HepG2 (cell line): ENCODE results near the gene CPA2. TPM values are rescaled to one million over a fixed set of nuclear protein-coding genes. Genes with fewer than 3 reads are reported as not detected.
A peak's percentile ranks its signal among the peaks of the same experiment; 100 is the strongest.

Experiments used
- ATAC-seq: fragments of 200-7000 bp; cut with Tn5 transposase; 3 replicates; pipeline ENCODE4 v1.9.1; 2020; ENCODE audit warnings: mild to moderate bottlenecking, moderate library complexity
- BruUV-seq: library from RNA; stranded (reverse); fragments of 400-500 nt; replicated peaks from 2 replicates; lab custom pipeline; 2021; lab: Mats Ljungman, UMichigan
- CTCF ChIA-PET: fragments of 300-600 bp; formaldehyde crosslinking; extraction: SDS; loops from one replicate; lab custom pipeline; 2021; ENCODE audit warnings: low total read pairs, inconsistent platforms, low intra/inter-chr PET ratio; lab: Yijun Ruan, JAX
- POLR2A ChIA-PET: fragments of 350-600 bp; sonication (Branson Sonifier 250); formaldehyde crosslinking; loops from one replicate; lab custom pipeline; 2020; ENCODE audit warnings: antibody characterized with exemption, inconsistent platforms; lab: Yijun Ruan, JAX
- DNase-seq: peaks from one replicate; pipeline ENCODE4 v3.0.0-alpha.2; 2015; ENCODE audit warnings: low spot score
- FAIRE-seq: peaks from 3 replicates; lab custom pipeline; 2011; peaks lifted over from hg19 to GRCh38; lab: Jason Lieb, UNC
- H2AFZ ChIP-seq: one replicate; pipeline ENCODE4 v1.6.1; 2011; ENCODE audit warnings: low read length, inconsistent platforms
- H3K27ac ChIP-seq: fragments of 300-600 bp; 3 replicates; pipeline ENCODE4 v1.8.0; 2011; ENCODE audit warnings: mixed run types, mild to moderate bottlenecking, mixed read lengths, low read length, inconsistent platforms; ENCODE audit not compliant: insufficient read depth; ENCODE audit errors: extremely low read length
- H3K27me3 ChIP-seq, 2 experiments: fragments of 200-600 bp in 1 of 2; 2 replicates in 1 of 2; 3 replicates in 1 of 2; pipeline versions ENCODE4 v1.6.0 to v1.8.0; 2011; ENCODE audit warnings: low read length in 2 of 2, mild to moderate bottlenecking in 2 of 2, moderate library complexity in 2 of 2, inconsistent platforms in 1 of 2; ENCODE audit not compliant: insufficient read depth in 2 of 2, control insufficient read depth in 1 of 2
- H3K36me3 ChIP-seq, 2 experiments: fragments of 200-600 bp in 1 of 2; replicated peaks in 1 of 2; 2 replicates in 1 of 2; 3 replicates in 1 of 2; pipeline versions ENCODE4 v1.5.1 to v1.8.0; 2011; ENCODE audit warnings: low read length in 2 of 2, inconsistent platforms in 1 of 2; ENCODE audit not compliant: insufficient read depth in 2 of 2, control insufficient read depth in 1 of 2
- H3K4me1 ChIP-seq: 2 replicates; pipeline ENCODE4 v1.5.1; 2012; ENCODE audit warnings: low read length, inconsistent platforms; ENCODE audit not compliant: insufficient read depth
- H3K4me2 ChIP-seq: 2 replicates; pipeline ENCODE4 v1.6.0; 2011; ENCODE audit warnings: low read depth, low read length, inconsistent platforms
- H3K4me3 ChIP-seq, 3 experiments: fragments of 200-600 bp in 1 of 3; sonication (generic), shearing (Covaris generic) in 1 of 3; replicated peaks in 1 of 3; 2 replicates each; pipeline ENCODE4 v1.5.1; 2011 to 2016; ENCODE audit warnings: low read length in 3 of 3, inconsistent platforms in 2 of 3, low read depth in 2 of 3, mild to moderate bottlenecking in 2 of 3, control low read depth in 1 of 3, mixed read lengths in 1 of 3; ENCODE audit not compliant: insufficient read depth in 1 of 3
- H3K79me2 ChIP-seq: one replicate; pipeline ENCODE4 v1.6.1; 2011; ENCODE audit warnings: low read length, inconsistent platforms; ENCODE audit not compliant: insufficient read depth
- H3K9ac ChIP-seq: 2 replicates; pipeline ENCODE4 v1.6.0; 2011; ENCODE audit warnings: mild to moderate bottlenecking, low read depth, low read length, inconsistent platforms; ENCODE audit not compliant: insufficient read depth
- H3K9me3 ChIP-seq: 2 replicates; pipeline ENCODE4 v1.5.1; 2012; ENCODE audit warnings: mild to moderate bottlenecking, low read length
- H4K20me1 ChIP-seq: 2 replicates; pipeline ENCODE4 v1.6.0; 2011; ENCODE audit warnings: inconsistent platforms, mild to moderate bottlenecking, low read length, moderate library complexity; ENCODE audit not compliant: insufficient read depth
- KDM1A ChIP-seq: IDR thresholded peaks from 2 replicates; pipeline ENCODE4 v1.6.1; 2016; ENCODE audit warnings: missing compliant biosample characterization
- KLF12 ChIP-seq: sonication (generic); formaldehyde crosslinking; IDR thresholded peaks from 2 replicates; pipeline ENCODE4 v1.4.0; 2020; ENCODE audit warnings: missing genetic modification reagents, borderline replicate concordance
- PCBP2 ChIP-seq: fragments of 200-400 bp; formaldehyde crosslinking; optimal IDR thresholded peaks from 2 replicates; pipeline ENCODE3; 2018; ENCODE audit warnings: low read length, low read depth; ENCODE audit not compliant: poor library complexity, severe bottlenecking
- RCOR2 ChIP-seq: IDR thresholded peaks from 2 replicates; pipeline ENCODE4 v1.6.1; 2016; ENCODE audit warnings: missing biosample characterization, missing genetic modification reagents
- SMAD3 ChIP-seq: sonication (generic); formaldehyde crosslinking; IDR thresholded peaks from 2 replicates; pipeline ENCODE4 v1.4.0; 2020; ENCODE audit warnings: missing genetic modification reagents
- ZMYM2 ChIP-seq: sonication (generic); formaldehyde crosslinking; IDR thresholded peaks from 2 replicates; pipeline ENCODE4 v1.8.0; 2022; ENCODE audit warnings: mild to moderate bottlenecking, missing genetic modification reagents
- ZNF121 ChIP-seq: sonication (generic); formaldehyde crosslinking; IDR thresholded peaks from 2 replicates; pipeline ENCODE4 v1.5.0; 2020; ENCODE audit warnings: mild to moderate bottlenecking, missing genetic modification reagents
- ZNF329 ChIP-seq: sonication (generic); formaldehyde crosslinking; IDR thresholded peaks from 2 replicates; pipeline ENCODE4 v1.9.0; 2021; ENCODE audit warnings: low read depth, mild to moderate bottlenecking, missing genetic modification reagents
- ZNF644 ChIP-seq: IDR thresholded peaks from 2 replicates; pipeline ENCODE4 v1.6.1; 2016; ENCODE audit warnings: low read depth
- ZNF770 ChIP-seq: sonication (generic); formaldehyde crosslinking; IDR thresholded peaks from 2 replicates; pipeline ENCODE4 v1.5.0; 2020; ENCODE audit warnings: mild to moderate bottlenecking, missing genetic modification reagents
- WGBS: methylation state at CpG from one replicate; pipeline ENCODE4 v1.1.6; 2017; ENCODE audit warnings: low lambda C conversion rate; 5-methylcytosine and 5-hydroxymethylcytosine counted together
- in situ Hi-C: cut with HindIII; loops from 2 replicates; pipeline ENCODE4 v1.10.0; 2017; ENCODE audit warnings: low pct_unique_long_range_greater_than_20kb; ENCODE audit not compliant: extremely low pct_ligation_motif_present
- intact Hi-C: fragments of 100-400 bp; cut with micrococcal nuclease; formaldehyde crosslinking; loops from one replicate; pipeline ENCODE4 v1.10.0; 2022; ENCODE audit not compliant: unreplicated experiment
- polyA plus RNA-seq, 8 experiments: library from polyadenylated mRNA; depleted of rRNA in 3 of 8; stranded (reverse) in 7 of 8; unstranded in 1 of 8; fragments of >200 nt; fragmentation: Illumina TruSeq in 4 of 8; extraction: Trizol in 4 of 8; gene quantifications; 2 replicates each; pipeline versions ENCODE4 v1.2.1 to v1.2.3, GENCODE V29; 2011 to 2016; ENCODE audit warnings: low read depth in 4 of 8, missing spikeins in 1 of 8, mixed read lengths in 1 of 8; ENCODE audit not compliant: insufficient read depth in 1 of 8
- total RNA-seq, 5 experiments: library from RNA; depleted of rRNA; stranded (reverse); fragments of >200 nt; fragmentation: Illumina TruSeq; extraction: Trizol; gene quantifications; 2 replicates each; pipeline ENCODE4 v1.2.3, GENCODE V29; 2016; ENCODE audit warnings: low read depth in 1 of 5
- TF ChIP-seq, protein P1 (sequence below): sonication (generic); formaldehyde crosslinking; IDR thresholded peaks from 2 replicates; pipeline ENCODE4 v1.5.0; 2020; ENCODE audit warnings: mild to moderate bottlenecking, missing genetic modification reagents, borderline replicate concordance
- TF ChIP-seq, protein P2 (sequence below): sonication (generic); formaldehyde crosslinking; IDR thresholded peaks from 2 replicates; pipeline ENCODE4 v1.4.0; 2020; ENCODE audit warnings: missing genetic modification reagents

Gene CPA2
- total and polyA plus RNA-seq, 2 of the 13 experiments (the other 11 are each of a cell fraction or from before 2014, with no cell fraction given) = not detected

GRCh38 chr7:130303982-130304381 lies 37.3 kb downstream of the CPA2 start:
- DNase-seq (peak; percentile 52), ATAC-seq (peak; percentile 76), FAIRE-seq (no peak)
- Histone ChIP-seq H3K9ac (no peak overlapping the region), H3K79me2 (no peaks in the 10 kb centered on the region), H3K9me3 (no peaks in the 10 kb centered on the region), H3K27ac (no peak overlapping the region), H3K4me1 (peaks cover 7% of the 10 kb centered on the region), H3K27me3 (peaks cover 1 to 21% of the 10 kb centered on the region in 2 experiments; a peak in 2 of 5 replicates), H3K4me2 (no peak overlapping the region), H3K36me3 (no peaks in the 10 kb centered on the region), H3K4me3 (no peak overlapping the region), H4K20me1 (no peaks in the 10 kb centered on the region), H2AFZ (no peak overlapping the region)
- ChIA-PET CTCF (no interaction called here), POLR2A (no interaction called here)
- BruUV-seq = no TSS peak
- intact Hi-C loops = no loop called here
- in situ Hi-C loops = no loop called here
- WGBS = 1% methylated on average over 5 of the region's 5 CpGs
- TF ChIP-seq ZNF121 (CRISPR knock-in tag) = peak; percentile 94
- TF ChIP-seq RCOR2 (CRISPR knock-in tag) = peak; percentile 66; the same call in 1 of the 2 replicates
- TF ChIP-seq SMAD3 (CRISPR knock-in tag) = 0 out of 2 replicates have a peak, but pooled peaks have one; percentile 31
- peak; percentile 59; the same call in 1 of the 2 replicates for TF ChIP-seq KDM1A (CRISPR knock-in tag)
- 0 out of 2 replicates have a peak, but pooled peaks have one; percentile 28 for TF ChIP-seq ZNF644 (CRISPR knock-in tag)
- TF ChIP-seq, protein P1, sequence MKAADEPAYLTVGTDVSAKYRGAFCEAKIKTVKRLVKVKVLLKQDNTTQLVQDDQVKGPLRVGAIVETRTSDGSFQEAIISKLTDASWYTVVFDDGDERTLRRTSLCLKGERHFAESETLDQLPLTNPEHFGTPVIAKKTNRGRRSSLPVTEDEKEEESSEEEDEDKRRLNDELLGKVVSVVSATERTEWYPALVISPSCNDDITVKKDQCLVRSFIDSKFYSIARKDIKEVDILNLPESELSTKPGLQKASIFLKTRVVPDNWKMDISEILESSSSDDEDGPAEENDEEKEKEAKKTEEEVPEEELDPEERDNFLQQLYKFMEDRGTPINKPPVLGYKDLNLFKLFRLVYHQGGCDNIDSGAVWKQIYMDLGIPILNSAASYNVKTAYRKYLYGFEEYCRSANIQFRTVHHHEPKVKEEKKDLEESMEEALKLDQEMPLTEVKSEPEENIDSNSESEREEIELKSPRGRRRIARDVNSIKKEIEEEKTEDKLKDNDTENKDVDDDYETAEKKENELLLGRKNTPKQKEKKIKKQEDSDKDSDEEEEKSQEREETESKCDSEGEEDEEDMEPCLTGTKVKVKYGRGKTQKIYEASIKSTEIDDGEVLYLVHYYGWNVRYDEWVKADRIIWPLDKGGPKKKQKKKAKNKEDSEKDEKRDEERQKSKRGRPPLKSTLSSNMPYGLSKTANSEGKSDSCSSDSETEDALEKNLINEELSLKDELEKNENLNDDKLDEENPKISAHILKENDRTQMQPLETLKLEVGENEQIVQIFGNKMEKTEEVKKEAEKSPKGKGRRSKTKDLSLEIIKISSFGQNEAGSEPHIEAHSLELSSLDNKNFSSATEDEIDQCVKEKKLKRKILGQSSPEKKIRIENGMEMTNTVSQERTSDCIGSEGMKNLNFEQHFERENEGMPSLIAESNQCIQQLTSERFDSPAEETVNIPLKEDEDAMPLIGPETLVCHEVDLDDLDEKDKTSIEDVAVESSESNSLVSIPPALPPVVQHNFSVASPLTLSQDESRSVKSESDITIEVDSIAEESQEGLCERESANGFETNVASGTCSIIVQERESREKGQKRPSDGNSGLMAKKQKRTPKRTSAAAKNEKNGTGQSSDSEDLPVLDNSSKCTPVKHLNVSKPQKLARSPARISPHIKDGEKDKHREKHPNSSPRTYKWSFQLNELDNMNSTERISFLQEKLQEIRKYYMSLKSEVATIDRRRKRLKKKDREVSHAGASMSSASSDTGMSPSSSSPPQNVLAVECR = no peak
- no peak for TF ChIP-seq PCBP2
- 0 out of 2 replicates have a peak, but pooled peaks have one; percentile 28 for TF ChIP-seq ZNF770
- TF ChIP-seq, protein P2, sequence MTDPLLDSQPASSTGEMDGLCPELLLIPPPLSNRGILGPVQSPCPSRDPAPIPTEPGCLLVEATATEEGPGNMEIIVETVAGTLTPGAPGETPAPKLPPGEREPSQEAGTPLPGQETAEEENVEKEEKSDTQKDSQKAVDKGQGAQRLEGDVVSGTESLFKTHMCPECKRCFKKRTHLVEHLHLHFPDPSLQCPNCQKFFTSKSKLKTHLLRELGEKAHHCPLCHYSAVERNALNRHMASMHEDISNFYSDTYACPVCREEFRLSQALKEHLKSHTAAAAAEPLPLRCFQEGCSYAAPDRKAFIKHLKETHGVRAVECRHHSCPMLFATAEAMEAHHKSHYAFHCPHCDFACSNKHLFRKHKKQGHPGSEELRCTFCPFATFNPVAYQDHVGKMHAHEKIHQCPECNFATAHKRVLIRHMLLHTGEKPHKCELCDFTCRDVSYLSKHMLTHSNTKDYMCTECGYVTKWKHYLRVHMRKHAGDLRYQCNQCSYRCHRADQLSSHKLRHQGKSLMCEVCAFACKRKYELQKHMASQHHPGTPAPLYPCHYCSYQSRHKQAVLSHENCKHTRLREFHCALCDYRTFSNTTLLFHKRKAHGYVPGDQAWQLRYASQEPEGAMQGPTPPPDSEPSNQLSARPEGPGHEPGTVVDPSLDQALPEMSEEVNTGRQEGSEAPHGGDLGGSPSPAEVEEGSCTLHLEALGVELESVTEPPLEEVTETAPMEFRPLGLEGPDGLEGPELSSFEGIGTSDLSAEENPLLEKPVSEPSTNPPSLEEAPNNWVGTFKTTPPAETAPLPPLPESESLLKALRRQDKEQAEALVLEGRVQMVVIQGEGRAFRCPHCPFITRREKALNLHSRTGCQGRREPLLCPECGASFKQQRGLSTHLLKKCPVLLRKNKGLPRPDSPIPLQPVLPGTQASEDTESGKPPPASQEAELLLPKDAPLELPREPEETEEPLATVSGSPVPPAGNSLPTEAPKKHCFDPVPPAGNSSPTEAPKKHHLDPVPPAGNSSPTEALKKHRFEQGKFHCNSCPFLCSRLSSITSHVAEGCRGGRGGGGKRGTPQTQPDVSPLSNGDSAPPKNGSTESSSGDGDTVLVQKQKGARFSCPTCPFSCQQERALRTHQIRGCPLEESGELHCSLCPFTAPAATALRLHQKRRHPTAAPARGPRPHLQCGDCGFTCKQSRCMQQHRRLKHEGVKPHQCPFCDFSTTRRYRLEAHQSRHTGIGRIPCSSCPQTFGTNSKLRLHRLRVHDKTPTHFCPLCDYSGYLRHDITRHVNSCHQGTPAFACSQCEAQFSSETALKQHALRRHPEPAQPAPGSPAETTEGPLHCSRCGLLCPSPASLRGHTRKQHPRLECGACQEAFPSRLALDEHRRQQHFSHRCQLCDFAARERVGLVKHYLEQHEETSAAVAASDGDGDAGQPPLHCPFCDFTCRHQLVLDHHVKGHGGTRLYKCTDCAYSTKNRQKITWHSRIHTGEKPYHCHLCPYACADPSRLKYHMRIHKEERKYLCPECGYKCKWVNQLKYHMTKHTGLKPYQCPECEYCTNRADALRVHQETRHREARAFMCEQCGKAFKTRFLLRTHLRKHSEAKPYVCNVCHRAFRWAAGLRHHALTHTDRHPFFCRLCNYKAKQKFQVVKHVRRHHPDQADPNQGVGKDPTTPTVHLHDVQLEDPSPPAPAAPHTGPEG (CRISPR knock-in tag) = no peak
- no peak for TF ChIP-seq KLF12 (CRISPR knock-in tag)
- 0 out of 2 replicates have a peak, but pooled peaks have one; percentile 23 for TF ChIP-seq ZMYM2 (CRISPR knock-in tag)
- no peak for TF ChIP-seq ZNF329
